Ascending aorta (tissue), 2 donors: ENCODE results near the gene TSLP. TPM values are rescaled to one million over a fixed set of nuclear protein-coding genes. Genes with fewer than 3 reads are reported as not detected.

ENCODE experiments used
- DNase-seq, 2 donors: peaks; one replicate each; pipeline ENCODE4 v3.0.0-alpha.2; 2019; ENCODE audit warnings: low spot score in 2 of 2
- H3K27ac ChIP-seq, 2 donors: fragments of 200-600 bp; sonication (generic); one replicate each; pipeline ENCODE4 v1.5.1; 2016 to 2017; ENCODE audit warnings: mild to moderate bottlenecking in 1 of 2
- H3K27me3 ChIP-seq: fragments of 200-600 bp; sonication (generic); one replicate; pipeline ENCODE4 v1.5.1; 2017
- H3K36me3 ChIP-seq, 2 donors: fragments of 200-600 bp; sonication (generic); one replicate each; pipeline ENCODE4 v1.5.1; 2016
- H3K4me1 ChIP-seq, 2 donors: fragments of 200-600 bp; sonication (generic); one replicate each; pipeline ENCODE4 v1.5.1; 2016 to 2017; ENCODE audit warnings: mild to moderate bottlenecking in 1 of 2
- H3K4me3 ChIP-seq, 2 donors: fragments of 200-600 bp; sonication (generic); one replicate each; pipeline ENCODE4 v1.5.1; 2016 to 2017; ENCODE audit warnings: mild to moderate bottlenecking in 1 of 2
- H3K9me3 ChIP-seq, 2 donors: fragments of 200-600 bp; sonication (generic); one replicate each; pipeline ENCODE4 v1.5.1; 2016
- CTCF ChIP-seq, 3 experiments: fragments of 200-600 bp in 2 of 3; fragments of 450-650 bp in 1 of 3; sonication (generic) in 2 of 3; IDR thresholded peaks; one replicate each; pipeline ENCODE4 v1.5.1; 2016 to 2019; ENCODE audit warnings: antibody characterized with exemption in 3 of 3, mild to moderate bottlenecking in 1 of 3, moderate library complexity in 1 of 3
- intact Hi-C: fragments of 100-400 bp; cut with DNase I; formaldehyde crosslinking; loops from one replicate; pipeline ENCODE4 v1.15.1; 2023
- total RNA-seq: library from RNA; depleted of rRNA; stranded (reverse); fragments of >200 nt; gene quantifications from one replicate; pipeline ENCODE4 v1.1.0, GENCODE V29; 2016

TSLP gene
- total RNA-seq, 1 donor from 2014 or later, result not detected

GRCh38 chr5:111069839-111070238, 1.7 kb upstream of the TSLP start:
- Histone ChIP-seq H3K27me3 (no peaks in the 10 kb centered on the region), H3K36me3 (no peaks in the 10 kb centered on the region), H3K4me3 (peak overlapping the region; percentile 43 to 61), H3K9me3 (no peaks in the 10 kb centered on the region), H3K27ac (no peak overlapping the region), H3K4me1 (peaks cover 3 to 6% of the 10 kb centered on the region in 2 donors)
- intact Hi-C loops, result loop anchor here (5.0 kb wide), 1 partner anchor 153 kb away; no protein-coding TSS in a partner anchor
- no peak for DNase-seq
- no peak for TF ChIP-seq CTCF (IDR thresholded peaks at IDR 0.05)

- TF ChIP-seq CTCF (IDR thresholded peaks at IDR 0.05), result peak in 2 of 3 experiments; percentile 8
- Histone ChIP-seq H3K4me1 (peaks cover 3 to 6% of the 10 kb centered on the region in 2 donors), H3K4me3 (peak overlapping the region; percentile 43 to 61), H3K36me3 (no peaks in the 10 kb centered on the region), H3K27me3 (no peaks in the 10 kb centered on the region), H3K9me3 (no peaks in the 10 kb centered on the region), H3K27ac (no peak overlapping the region)
- intact Hi-C loops, result loop anchor here (5.0 kb wide), 1 partner anchor 153 kb away; no protein-coding TSS in a partner anchor
- DNase-seq, result no peak
These were observed 1.0 kb upstream of the TSLP start for GRCh38 chr5:111070272-111071134.

DNA sequence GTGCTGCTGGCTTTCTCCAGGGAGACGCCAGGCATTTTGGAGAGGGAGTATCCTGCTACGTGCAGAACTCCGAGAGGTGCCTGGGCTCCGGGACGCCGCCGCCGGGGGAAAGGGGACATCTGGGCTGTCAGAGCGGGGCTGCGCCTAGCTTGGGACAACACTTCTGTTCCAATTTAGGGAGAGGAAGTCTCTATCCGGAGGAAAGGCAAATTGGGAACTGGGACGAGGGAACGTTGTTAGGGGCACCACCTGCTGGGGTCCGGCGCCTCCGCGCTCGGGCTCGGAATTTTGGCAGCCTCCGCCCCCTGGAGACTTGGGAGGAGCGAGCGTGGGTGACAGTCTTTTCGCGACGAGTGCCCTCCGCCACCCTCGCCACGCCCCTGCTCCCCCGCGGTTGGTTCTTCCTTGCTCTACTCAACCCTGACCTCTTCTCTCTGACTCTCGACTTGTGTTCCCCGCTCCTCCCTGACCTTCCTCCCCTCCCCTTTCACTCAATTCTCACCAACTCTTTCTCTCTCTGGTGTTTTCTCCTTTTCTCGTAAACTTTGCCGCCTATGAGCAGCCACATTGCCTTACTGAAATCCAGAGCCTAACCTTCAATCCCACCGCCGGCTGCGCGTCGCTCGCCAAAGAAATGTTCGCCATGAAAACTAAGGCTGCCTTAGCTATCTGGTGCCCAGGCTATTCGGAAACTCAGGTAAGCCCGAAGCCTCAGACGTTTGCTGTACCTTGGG, 1.6 kb downstream of the TSLP start:
- Histone ChIP-seq H3K27me3 (no peaks in the 10 kb centered on the region), H3K27ac (peak overlapping the region; percentile 30 to 37), H3K4me1 (peaks cover 3 to 6% of the 10 kb centered on the region in 2 donors), H3K4me3 (peak overlapping the region; percentile 64 to 83), H3K9me3 (no peaks in the 10 kb centered on the region), H3K36me3 (no peaks in the 10 kb centered on the region)
- intact Hi-C loops, result loop anchor here (5.0 kb wide), 1 partner anchor 156 kb away; no protein-coding TSS in a partner anchor
- DNase-seq, result peak in 1 of 2 donors; percentile 69
- TF ChIP-seq CTCF (IDR thresholded peaks at IDR 0.05), result no peak

DNA sequence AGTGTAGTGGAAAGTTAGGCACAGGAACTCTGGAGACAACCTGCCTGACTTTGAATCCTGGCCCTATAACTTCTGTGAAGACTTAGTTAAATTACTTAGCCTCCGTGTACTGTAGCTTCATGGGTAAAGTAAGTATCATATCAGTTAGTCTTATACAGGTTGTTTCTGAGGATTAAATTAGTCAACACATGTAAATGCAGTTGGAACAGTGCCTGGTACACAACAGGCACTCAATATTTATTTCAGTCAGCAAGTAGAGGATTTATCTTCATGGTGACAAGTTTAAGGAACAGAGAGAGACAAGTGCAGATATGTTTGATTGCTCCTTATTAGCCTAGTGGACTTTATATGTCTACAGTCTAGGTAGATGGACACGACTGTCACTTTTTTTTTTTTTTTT, 2.7 kb downstream of the TSLP start:
- no peak for DNase-seq
- Histone ChIP-seq H3K4me1 (peaks cover 3 to 6% of the 10 kb centered on the region in 2 donors), H3K27me3 (no peaks in the 10 kb centered on the region), H3K27ac (no peak overlapping the region), H3K4me3 (peak overlapping the region; percentile 64 to 83), H3K9me3 (no peaks in the 10 kb centered on the region), H3K36me3 (no peaks in the 10 kb centered on the region)
- intact Hi-C loops, result loop anchor here (5.0 kb wide), 1 partner anchor 157 kb away; no protein-coding TSS in a partner anchor
- TF ChIP-seq CTCF (IDR thresholded peaks at IDR 0.05), result no peak

- Histone ChIP-seq H3K9me3 (no peaks in the 10 kb centered on the region), H3K27ac (no peak overlapping the region), H3K4me3 (no peak overlapping the region), H3K27me3 (no peaks in the 10 kb centered on the region), H3K4me1 (peaks cover 0 to 3% of the 10 kb centered on the region in 2 donors), H3K36me3 (no peaks in the 10 kb centered on the region)
- TF ChIP-seq CTCF (IDR thresholded peaks at IDR 0.05), result no peak
- DNase-seq, result no peak
- intact Hi-C loops, result no loop called here
These were observed 4.0 kb downstream of the TSLP start for GRCh38 chr5:111075520-111075919.
